ENCODE measurements around the gene CERK.

Gene CERK

GRCh38 chr22:46693634-46694415 is 44.2 kb downstream of the CERK start:
- TF ChIP-seq POLR2AphosphoS5 (IDR thresholded peaks at IDR 0.05; ENCODE audit: low read depth, low read length): no peak
- TF ChIP-seq TAF1 (IDR thresholded peaks at IDR 0.05; ENCODE audit: borderline replicate concordance, low read depth, low read length): no peak
- no peak for TF ChIP-seq POLR2A (IDR thresholded peaks at IDR 0.05; ENCODE audit: low read depth, low read length)
- DNase-seq (ENCODE audit: insufficient read length): no peak
- no peak for FAIRE-seq

DNA sequence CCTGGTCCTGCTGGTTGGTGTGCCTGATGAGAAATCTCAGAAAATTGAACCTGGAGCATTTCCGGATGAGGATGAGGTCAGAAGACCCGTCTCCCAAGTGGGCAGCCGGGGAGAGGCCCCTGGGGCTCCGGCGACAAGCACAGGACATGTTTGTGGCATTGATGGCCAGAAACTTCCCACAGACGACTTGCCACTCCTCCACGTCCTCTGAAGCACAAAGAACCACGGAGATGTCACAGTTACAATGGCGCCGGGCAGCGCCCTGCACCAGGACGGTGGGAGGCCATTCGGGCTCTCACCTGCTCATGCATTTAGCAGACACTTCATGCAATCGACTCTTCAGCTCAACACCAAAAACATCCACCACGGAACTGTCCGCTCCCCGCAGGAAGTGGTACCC is 46.5 kb downstream of the CERK start:
- FAIRE-seq (no peak), DNase-seq (ENCODE audit: insufficient read length) (no peak)
- TF ChIP-seq TAF1 (IDR thresholded peaks at IDR 0.05; ENCODE audit: borderline replicate concordance, low read depth, low read length) (no peak), POLR2A (IDR thresholded peaks at IDR 0.05; ENCODE audit: low read depth, low read length) (no peak), POLR2AphosphoS5 (IDR thresholded peaks at IDR 0.05; ENCODE audit: low read depth, low read length) (no peak)

DNA sequence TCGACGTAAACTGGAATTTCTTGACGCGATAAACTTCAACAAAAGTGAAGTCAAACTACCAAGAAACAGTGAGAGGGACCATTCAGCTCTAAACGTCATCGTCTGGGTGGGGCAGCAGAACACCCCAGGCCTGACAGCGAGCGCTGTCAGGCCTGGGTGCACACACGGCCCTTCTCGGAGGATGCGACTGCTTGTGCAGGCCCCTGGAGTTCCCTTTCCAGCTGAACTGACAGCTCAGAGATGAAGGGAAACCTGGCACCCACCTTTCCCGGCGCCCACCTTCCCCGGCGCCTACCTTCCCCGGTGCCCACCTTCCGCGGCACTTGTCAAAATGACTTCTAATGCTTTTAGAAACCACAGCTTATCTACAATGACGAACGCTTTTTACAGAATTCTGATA is 47.9 kb downstream of the CERK start:
- no peak for FAIRE-seq

GRCh38 chr22:46688949-46689348 is 49.1 kb downstream of the CERK start:
- no peak for TF ChIP-seq POLR2A (IDR thresholded peaks at IDR 0.05; ENCODE audit: low read depth, low read length)
- no peak for FAIRE-seq
- DNase-seq (ENCODE audit: insufficient read length): no peak

More for the DNA sequence above, 47.9 kb downstream of the CERK start:
- TF ChIP-seq TAF1 (IDR thresholded peaks at IDR 0.05; ENCODE audit: borderline replicate concordance, low read depth, low read length) (no peak), POLR2AphosphoS5 (IDR thresholded peaks at IDR 0.05; ENCODE audit: low read depth, low read length) (no peak), POLR2A (IDR thresholded peaks at IDR 0.05; ENCODE audit: low read depth, low read length) (no peak)
- DNase-seq (ENCODE audit: insufficient read length): no peak

GRCh38 chr22:46687460-46687859 is 50.6 kb downstream of the CERK start:
- TF ChIP-seq POLR2AphosphoS5 (IDR thresholded peaks at IDR 0.05; ENCODE audit: low read depth, low read length) (no peak), POLR2A (IDR thresholded peaks at IDR 0.05; ENCODE audit: low read depth, low read length) (no peak), TAF1 (IDR thresholded peaks at IDR 0.05; ENCODE audit: borderline replicate concordance, low read depth, low read length) (no peak)
- FAIRE-seq: no peak

DNA sequence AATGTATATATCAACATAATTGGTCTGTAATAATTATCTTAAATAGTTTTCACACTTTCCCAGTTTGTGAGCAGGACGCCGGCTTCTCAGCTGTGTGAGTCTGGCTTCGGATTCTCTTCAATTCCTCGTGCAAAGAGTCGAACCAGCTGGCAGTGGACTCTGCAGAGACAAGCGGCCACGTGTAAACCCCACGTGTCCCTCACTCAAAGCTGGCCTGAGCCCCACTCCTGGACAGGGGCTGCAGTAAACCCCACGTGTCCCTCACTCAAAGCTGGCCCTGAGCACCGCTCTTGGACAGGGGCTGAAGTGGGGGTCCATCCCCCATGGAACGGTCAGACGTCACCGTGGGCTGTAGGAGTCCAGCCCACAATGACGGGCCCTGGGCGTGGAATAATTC is 51.0 kb downstream of the CERK start:
- TF ChIP-seq POLR2A (IDR thresholded peaks at IDR 0.05; ENCODE audit: low read depth, low read length) (no peak), TAF1 (IDR thresholded peaks at IDR 0.05; ENCODE audit: borderline replicate concordance, low read depth, low read length) (no peak), POLR2AphosphoS5 (IDR thresholded peaks at IDR 0.05; ENCODE audit: low read depth, low read length) (no peak)
- DNase-seq (ENCODE audit: insufficient read length) (no peak), FAIRE-seq (no peak)

More at GRCh38 chr22:46687460-46687859, 50.6 kb downstream of the CERK start:
- DNase-seq (ENCODE audit: insufficient read length): no peak

DNA sequence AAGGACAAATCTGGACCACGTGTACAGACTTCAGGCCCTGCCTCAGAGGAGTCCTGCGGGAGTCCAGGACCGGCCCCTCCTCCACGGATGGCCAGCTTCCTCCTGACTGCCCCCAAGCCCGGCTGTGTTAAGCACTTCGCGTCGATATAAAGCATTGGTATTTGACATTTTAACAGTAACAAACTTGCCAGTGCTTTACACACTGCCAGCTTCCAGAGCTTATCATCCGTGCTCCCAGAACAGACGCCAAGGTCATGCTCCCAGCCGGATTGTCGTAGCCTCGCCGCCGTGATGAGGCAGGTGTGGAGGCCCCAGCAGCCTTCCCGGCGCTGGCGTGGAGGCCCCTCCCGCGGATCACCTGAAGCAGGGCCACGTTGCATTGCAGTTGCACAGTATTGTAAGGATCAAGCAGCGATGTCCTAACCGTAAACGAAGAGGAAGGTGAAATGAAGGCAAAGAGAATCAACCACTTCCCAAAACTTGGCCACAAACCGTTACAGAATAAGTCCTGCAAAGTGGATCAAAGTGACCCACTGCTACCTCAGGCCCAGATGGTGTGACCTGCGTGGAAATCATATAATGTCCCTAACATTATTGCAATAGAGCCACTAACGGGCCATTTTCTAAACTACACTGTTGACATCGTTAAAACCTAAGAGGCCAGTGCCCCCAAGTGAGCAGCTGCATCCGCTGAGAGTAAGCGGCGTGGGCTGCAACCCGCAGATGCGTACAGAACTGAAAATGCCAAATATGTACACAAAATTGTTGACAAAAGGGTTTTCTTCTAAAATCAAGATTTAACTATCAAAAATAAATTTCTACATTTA is 51.6 kb downstream of the CERK start:
- no peak for TF ChIP-seq TAF1 (IDR thresholded peaks at IDR 0.05; ENCODE audit: borderline replicate concordance, low read depth, low read length)
- no peak for TF ChIP-seq POLR2AphosphoS5 (IDR thresholded peaks at IDR 0.05; ENCODE audit: low read depth, low read length)
- TF ChIP-seq POLR2A (IDR thresholded peaks at IDR 0.05; ENCODE audit: low read depth, low read length): no peak
- DNase-seq (ENCODE audit: insufficient read length) (no peak), FAIRE-seq (no peak)

- peak; percentile 81 for FAIRE-seq
These were observed 53.3 kb downstream of the CERK start for GRCh38 chr22:46684706-46685105.

DNA sequence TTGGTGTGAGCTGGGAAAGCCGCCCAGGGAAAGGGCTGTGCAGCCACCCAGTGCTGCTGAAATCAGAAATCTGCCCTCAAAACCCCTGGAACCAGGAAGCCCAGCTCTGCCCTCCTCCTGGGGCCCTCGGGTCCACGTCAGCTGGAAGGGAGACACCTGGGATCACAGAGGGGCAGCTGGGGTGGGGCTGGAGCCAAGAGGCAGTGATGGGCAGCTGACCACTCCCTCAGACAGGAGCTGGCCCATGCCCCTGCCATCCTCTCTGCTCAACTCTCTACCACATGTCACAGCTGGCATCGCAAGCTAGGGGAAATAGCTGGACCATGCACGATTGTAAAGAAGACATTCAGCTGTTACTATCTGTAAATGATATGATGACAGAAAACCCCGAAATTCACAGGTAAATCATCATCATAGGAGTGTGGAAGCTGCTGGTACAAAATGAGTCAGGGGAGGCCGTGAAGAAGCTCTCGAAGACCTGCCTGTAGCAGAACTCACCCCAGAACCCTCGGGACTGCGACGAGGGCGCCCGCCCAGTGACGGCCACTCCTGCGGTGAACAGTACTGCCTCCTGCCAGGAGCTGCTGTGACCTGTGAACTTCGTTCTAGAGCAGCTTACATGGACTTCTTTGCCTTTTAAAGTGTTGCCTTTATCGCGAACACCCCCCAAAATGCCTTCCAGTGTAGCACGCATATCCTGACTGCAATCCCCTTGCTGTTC is 55.9 kb downstream of the CERK start:
- TF ChIP-seq POLR2AphosphoS5 (IDR thresholded peaks at IDR 0.05; ENCODE audit: low read depth, low read length): no peak
- no peak for TF ChIP-seq POLR2A (IDR thresholded peaks at IDR 0.05; ENCODE audit: low read depth, low read length)
- no peak for TF ChIP-seq TAF1 (IDR thresholded peaks at IDR 0.05; ENCODE audit: borderline replicate concordance, low read depth, low read length)
- FAIRE-seq: no peak
- no peak for DNase-seq (ENCODE audit: insufficient read length)

More at GRCh38 chr22:46684706-46685105, 53.3 kb downstream of the CERK start:
- TF ChIP-seq TAF1 (IDR thresholded peaks at IDR 0.05; ENCODE audit: borderline replicate concordance, low read depth, low read length): no peak
- no peak for TF ChIP-seq POLR2AphosphoS5 (IDR thresholded peaks at IDR 0.05; ENCODE audit: low read depth, low read length)
- TF ChIP-seq POLR2A (IDR thresholded peaks at IDR 0.05; ENCODE audit: low read depth, low read length): no peak
- DNase-seq (ENCODE audit: insufficient read length): peak; percentile 83

- FAIRE-seq (no peak), DNase-seq (ENCODE audit: insufficient read length) (no peak)
- no peak for TF ChIP-seq POLR2A (IDR thresholded peaks at IDR 0.05; ENCODE audit: low read depth, low read length)
- no peak for TF ChIP-seq POLR2AphosphoS5 (IDR thresholded peaks at IDR 0.05; ENCODE audit: low read depth, low read length)
- TF ChIP-seq TAF1 (IDR thresholded peaks at IDR 0.05; ENCODE audit: borderline replicate concordance, low read depth, low read length): no peak
These were observed 57.0 kb downstream of the CERK start for GRCh38 chr22:46681010-46681409.

GRCh38 chr22:46679706-46680269 is 58.3 kb downstream of the CERK start:
- FAIRE-seq: no peak

More at GRCh38 chr22:46679706-46680269, 58.3 kb downstream of the CERK start:
- TF ChIP-seq POLR2AphosphoS5 (IDR thresholded peaks at IDR 0.05; ENCODE audit: low read depth, low read length) (no peak), TAF1 (IDR thresholded peaks at IDR 0.05; ENCODE audit: borderline replicate concordance, low read depth, low read length) (no peak), POLR2A (IDR thresholded peaks at IDR 0.05; ENCODE audit: low read depth, low read length) (no peak)
- no peak for DNase-seq (ENCODE audit: insufficient read length)

Data from GM12892 (cell line).